ENCODE data around the gene TAS2R41.

Gene TAS2R41

DNA sequence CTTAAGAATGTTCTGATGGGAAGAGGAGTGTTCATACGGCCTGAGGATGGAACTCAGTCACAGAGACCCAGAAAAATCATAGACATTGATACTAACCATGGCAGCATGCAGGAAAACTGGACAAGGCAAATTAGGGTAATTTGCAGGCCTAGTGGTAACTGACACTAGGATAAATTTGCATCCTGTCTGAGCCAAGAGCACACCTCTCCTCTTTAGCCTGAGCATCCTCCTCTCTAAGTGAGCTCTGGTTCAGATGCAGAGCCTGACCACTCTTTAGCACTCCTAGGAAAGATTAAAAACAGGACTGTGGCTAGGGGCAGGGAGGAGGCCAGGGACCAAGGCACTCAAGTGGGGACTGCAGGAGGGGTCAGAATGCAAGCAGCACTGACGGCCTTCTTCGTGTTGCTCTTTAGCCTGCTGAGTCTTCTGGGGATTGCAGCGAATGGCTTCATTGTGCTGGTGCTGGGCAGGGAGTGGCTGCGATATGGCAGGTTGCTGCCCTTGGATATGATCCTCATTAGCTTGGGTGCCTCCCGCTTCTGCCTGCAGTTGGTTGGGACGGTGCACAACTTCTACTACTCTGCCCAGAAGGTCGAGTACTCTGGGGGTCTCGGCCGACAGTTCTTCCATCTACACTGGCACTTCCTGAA lies at the start of gene TAS2R41:
TSS of gene TAS2R41 (plus strand) at position 373 of the 650 bp plus-strand sequence. CDS start at position 373, 0 bp downstream.
- DNase-seq (ENCODE audit: low spot score): no peak

- DNase-seq (ENCODE audit: low spot score): no peak
Observed at GRCh38 chr7:143429770-143430698, 47.6 kb upstream of the TAS2R41 start.

- no peak for DNase-seq (ENCODE audit: low spot score)
Observed at GRCh38 chr7:143431109-143431508, 46.6 kb upstream of the TAS2R41 start.

DNA sequence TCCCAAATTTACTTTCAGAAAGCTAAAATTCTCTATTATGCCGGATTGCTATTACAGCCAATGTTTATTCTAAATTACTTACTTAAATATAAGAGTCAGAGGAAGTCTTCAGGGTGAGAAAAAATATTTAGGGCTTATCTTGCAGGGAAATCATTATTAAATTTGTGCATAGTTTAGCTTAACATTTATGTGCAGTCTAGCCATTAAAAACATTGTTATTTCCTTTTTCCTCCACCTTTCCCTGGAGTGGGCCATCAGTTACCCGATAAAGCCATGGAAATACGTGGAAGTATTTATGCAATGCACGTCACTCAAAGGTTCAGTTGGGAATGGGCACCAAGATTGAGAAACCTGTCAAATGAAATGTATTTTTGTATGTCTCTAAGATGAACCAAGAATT lies 43.9 kb upstream of the TAS2R41 start:
- DNase-seq (ENCODE audit: low spot score): no peak

DNA sequence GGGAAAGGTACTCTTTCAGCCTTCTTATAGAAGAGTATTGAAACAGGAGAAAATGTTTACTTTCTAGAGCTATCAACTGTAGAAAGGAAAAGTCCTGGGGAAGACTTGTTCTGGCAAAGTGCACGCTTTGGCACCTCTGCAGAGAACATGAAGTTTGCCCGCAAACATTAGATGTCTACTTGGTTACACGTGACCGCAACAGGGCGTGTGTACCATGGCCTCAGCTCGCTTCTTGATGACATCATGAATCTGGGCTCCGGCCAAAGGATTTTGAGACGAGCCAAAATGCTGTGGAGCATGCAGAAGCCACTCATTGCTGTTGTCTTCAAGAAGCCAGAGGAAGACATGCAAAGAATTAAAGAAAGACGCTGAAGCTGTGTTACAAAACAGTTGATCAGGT lies 43.0 kb upstream of the TAS2R41 start:
- DNase-seq (ENCODE audit: low spot score): no peak

DNA sequence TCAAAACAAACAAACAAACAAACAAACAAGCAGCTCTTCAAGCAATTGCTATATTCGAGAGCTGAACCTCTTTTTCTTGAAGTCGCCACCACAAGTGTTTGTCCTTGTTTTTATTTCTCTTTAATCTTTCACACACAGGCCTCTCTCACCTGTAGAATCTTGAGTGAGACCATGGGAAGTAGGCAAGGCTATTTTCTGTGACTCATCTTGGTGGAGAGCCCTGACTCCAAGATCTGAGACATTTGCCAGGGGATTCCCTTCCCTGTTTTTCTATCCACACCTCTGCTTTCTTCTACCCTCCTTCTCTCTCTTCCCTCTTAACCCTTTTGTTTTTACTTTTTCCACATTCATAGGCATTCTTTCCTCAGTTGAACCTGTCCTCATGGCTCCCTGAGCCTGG lies 42.4 kb upstream of the TAS2R41 start:
- DNase-seq (ENCODE audit: low spot score): no peak

- no peak for DNase-seq (ENCODE audit: low spot score)
Observed at GRCh38 chr7:143436325-143436946, 41.2 kb upstream of the TAS2R41 start.

DNA sequence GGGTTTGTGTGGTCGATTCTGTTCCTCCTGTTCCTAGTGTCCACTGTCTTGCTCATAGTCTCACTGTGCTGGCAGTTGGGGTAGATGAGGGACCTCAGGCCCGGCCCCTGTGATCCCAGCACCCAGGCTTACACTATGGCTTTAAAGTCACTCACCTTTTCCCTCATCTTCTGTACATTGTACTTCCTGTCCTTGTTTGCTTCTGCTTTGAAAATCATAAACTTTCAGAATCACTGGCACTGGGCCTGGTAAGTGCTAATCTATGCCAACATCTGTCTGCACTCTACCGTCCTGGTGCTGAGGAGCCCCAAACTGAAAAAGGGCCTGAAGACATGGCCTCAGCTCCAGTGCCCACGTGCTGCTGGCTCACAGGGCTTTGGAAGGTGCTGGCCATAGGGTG lies 40.1 kb upstream of the TAS2R41 start:
- DNase-seq (ENCODE audit: low spot score): no peak

DNA sequence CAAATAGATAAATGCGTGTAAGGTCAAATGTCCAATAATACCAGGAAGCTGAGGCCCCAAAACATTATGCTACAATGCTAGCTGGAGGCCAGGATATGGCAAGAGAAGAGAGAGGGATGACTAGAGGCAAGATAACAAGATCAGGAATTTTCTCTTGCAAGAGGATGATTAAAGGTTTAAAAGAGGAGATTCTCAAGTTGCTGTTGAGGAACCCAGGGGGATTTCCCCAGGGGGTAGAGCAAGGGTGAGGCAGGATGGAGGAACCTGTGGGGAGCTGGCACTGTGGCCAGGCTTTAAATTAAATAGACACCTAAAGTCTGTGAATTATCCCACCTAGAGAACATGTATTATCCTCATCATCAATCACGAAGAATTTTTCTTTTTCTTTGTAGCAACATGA lies 37.8 kb upstream of the TAS2R41 start:
- DNase-seq (ENCODE audit: low spot score): no peak

DNA sequence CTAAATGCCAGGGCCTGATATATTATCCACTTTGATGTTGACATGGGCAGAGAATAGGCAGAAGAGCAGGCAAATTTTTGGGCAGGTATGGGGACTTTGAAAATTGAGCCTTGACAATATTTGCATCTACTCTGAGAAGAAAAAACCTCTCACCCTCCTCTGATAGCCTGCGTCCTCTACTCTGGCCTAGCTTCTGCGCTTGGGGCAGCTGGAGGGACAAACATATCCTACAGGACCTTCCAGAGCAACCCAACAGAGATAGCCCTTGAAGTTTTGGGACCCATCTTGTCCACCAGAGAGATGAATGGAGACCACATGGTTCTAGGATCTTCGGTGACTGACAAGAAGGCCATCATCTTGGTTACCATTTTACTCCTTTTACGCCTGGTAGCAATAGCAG lies 34.5 kb upstream of the TAS2R41 start, which contains the start of gene TAS2R60:
TSS of gene TAS2R60 (plus strand) at position 301 of the 400 bp plus-strand sequence. CDS start at position 301, 0 bp downstream.
- no peak for DNase-seq (ENCODE audit: low spot score)

DNA sequence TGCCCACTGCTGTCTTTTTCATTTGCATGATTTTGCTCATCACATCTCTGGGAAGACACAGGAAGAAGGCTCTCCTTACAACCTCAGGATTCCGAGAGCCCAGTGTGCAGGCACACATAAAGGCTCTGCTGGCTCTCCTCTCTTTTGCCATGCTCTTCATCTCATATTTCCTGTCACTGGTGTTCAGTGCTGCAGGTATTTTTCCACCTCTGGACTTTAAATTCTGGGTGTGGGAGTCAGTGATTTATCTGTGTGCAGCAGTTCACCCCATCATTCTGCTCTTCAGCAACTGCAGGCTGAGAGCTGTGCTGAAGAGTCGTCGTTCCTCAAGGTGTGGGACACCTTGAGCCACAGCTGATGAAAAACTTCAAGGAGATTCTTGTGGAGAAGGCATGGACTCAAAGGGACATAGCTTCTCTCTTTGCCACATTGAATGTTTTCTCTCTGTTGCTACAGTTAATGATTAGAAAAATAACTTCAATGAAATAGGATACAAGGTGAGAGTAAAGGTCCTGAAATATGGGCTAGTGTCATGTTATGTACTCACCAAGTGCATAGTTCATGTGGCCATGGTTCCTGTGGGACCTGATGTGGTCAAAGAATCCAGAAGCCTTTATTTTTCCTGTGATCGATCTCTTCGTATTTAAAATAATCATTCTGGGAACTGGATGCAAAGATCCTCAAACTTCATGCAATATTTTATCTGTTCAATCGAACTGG lies 33.5 kb upstream of the TAS2R41 start:
- DNase-seq (ENCODE audit: low spot score): no peak

DNA sequence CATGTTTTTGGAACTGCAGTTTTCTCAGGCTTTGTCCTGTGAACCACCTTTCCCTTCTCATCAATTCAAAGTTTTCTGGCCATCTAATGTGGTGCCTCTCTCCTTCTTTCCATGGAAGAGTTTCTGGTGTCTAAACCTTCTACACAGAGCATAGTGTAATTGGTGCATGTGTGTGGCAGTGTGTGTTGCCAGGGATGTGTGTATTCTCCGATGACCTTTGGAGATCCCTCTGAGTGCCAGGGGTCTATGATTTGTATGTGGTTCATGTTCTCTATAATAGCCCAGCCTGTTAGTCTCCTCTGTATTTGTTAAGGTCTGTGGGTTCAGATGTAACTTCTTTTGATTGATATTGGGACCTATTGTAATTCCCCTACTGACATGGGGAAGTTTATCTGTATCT lies 32.9 kb upstream of the TAS2R41 start:
- no peak for DNase-seq (ENCODE audit: low spot score)

DNA sequence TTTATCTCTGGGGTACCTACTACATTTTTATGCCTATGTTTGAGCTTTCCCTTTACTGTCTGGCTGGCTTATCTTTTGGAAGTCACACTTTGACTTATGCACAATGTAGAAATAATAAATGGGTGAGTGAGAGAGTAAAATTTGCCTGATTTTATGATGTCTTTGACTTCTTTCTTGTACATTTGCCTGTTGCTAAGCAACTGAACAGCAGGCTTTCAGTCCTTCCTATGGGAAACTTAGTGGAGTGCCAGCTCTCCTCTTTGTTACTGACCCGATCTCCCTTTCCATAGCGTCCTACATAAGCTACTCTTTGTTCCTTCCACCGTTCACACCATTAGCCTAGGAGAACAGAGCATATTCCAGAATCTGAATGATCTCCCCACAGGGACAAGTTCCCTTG lies 30.2 kb upstream of the TAS2R41 start:
- DNase-seq (ENCODE audit: low spot score): no peak

DNA sequence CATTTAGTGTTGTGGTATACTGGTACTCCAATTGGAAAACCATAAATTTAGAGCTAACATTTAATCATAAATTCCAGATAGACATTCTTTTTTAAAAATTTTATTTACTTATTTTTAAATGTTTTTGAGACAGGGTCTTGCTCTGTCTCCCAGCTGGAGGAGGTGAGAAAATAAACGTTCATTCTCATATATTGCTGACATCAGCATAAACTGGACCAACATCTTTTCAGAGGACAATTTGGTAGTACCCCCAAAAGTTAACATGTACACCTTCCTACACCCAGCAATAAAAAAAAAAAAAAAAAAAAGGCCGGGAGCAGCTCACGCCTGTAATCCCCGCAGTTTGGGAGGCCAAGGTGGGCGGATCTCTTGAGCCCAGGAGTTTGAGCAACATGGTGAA lies 29.2 kb upstream of the TAS2R41 start:
- no peak for DNase-seq (ENCODE audit: low spot score)

GRCh38 chr7:143449793-143450192 lies 27.9 kb upstream of the TAS2R41 start:
- no peak for DNase-seq (ENCODE audit: low spot score)

- no peak for DNase-seq (ENCODE audit: low spot score)
Observed at GRCh38 chr7:143451122-143451521, 26.6 kb upstream of the TAS2R41 start.

GRCh38 chr7:143451746-143452145 lies 25.9 kb upstream of the TAS2R41 start:
- DNase-seq (ENCODE audit: low spot score): no peak

GRCh38 chr7:143452495-143452894 lies 25.2 kb upstream of the TAS2R41 start:
- no peak for DNase-seq (ENCODE audit: low spot score)

DNA sequence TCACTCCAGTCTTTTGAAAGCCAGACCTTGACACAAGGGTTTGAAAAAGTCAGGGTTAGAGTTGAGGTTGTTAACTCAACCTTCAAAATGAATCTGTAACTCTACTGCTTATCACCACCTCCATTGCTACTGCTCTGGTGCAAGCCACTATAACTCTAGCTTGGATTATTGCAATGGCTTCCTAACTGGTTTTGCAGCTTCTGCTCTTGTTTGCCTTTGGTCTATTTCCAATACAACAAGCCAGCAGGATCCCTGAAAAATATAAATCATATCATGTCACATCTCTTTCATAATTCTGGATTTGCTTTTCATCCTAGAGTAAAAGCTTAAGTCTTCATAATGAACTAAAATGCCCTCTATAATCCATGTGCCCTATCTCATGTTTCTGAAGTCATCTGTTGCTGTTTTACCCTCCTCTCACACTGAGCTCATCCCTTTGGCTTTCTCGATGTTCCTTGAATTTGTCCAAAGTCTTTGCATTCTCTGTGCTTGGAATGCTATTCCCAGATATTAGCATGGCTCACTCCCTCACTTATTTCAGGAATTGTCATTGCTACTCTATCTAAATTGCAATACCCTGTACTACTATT lies 23.5 kb upstream of the TAS2R41 start:
- DNase-seq (ENCODE audit: low spot score): no peak

- DNase-seq (ENCODE audit: low spot score): no peak
Observed at GRCh38 chr7:143455491-143455890, 22.2 kb upstream of the TAS2R41 start.

GRCh38 chr7:143455942-143456341 lies 21.7 kb upstream of the TAS2R41 start:
- no peak for DNase-seq (ENCODE audit: low spot score)
